Keratinocyte (primary cell): ENCODE data around the gene APOL3.

Source experiments
- EZH2 ChIP-seq: IDR thresholded peaks from one replicate; pipeline ENCODE4 v1.6.1; 2012; ENCODE audit warnings: inconsistent platforms, mild to moderate bottlenecking, low read length, moderate library complexity
- TF ChIP-seq, protein P1 (sequence below), 3 experiments: IDR thresholded peaks in 1 of 3; conservative IDR thresholded peaks in 1 of 3; optimal IDR thresholded peaks in 1 of 3; 2 replicates in 2 of 3; 3 replicates in 1 of 3; pipeline versions ENCODE3 to v1.5.1; 2011; ENCODE audit warnings: low read length in 3 of 3, mild to moderate bottlenecking in 3 of 3, moderate library complexity in 2 of 3, control low read depth in 1 of 3, inconsistent platforms in 1 of 3; ENCODE audit not compliant: insufficient read depth in 2 of 3; ENCODE audit errors: extremely low read depth in 1 of 3

DNA sequence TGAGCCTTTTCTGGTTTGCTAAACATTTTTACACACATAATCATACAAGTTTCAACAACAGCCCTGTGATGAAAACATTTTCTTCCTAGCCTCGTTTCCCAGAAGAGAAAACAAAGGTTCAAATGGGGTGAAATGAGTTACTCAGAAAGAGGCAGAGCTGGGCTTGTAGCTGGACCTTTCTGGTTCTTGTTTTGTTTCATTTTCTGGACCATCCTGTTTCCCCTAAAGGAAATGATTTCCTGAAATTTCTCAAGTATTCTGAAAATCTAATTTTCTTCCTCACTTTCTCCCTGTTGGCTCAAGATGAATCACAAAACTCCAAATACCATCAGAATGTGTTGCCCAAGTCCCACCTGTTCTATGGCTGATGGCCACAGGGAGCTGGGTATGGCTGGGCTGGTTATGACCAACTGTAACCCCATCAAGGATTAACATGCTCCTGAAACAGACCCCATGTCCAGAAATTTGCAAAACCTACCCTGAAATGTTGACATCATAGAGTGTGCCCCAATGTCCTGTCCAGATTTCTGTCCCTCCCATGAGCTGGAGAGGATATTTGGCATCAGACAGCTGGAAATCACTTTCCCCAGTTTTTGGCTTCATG lies 47.7 kb upstream of the APOL3 start:
- TF ChIP-seq, protein P1, sequence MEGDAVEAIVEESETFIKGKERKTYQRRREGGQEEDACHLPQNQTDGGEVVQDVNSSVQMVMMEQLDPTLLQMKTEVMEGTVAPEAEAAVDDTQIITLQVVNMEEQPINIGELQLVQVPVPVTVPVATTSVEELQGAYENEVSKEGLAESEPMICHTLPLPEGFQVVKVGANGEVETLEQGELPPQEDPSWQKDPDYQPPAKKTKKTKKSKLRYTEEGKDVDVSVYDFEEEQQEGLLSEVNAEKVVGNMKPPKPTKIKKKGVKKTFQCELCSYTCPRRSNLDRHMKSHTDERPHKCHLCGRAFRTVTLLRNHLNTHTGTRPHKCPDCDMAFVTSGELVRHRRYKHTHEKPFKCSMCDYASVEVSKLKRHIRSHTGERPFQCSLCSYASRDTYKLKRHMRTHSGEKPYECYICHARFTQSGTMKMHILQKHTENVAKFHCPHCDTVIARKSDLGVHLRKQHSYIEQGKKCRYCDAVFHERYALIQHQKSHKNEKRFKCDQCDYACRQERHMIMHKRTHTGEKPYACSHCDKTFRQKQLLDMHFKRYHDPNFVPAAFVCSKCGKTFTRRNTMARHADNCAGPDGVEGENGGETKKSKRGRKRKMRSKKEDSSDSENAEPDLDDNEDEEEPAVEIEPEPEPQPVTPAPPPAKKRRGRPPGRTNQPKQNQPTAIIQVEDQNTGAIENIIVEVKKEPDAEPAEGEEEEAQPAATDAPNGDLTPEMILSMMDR (optimal IDR thresholded peaks at IDR 0.05 in 1 of 3, IDR thresholded peaks at IDR 0.05 in 1 of 3, conservative IDR thresholded peaks at IDR 0.05 in 1 of 3; ENCODE audit: extremely low read depth in 1 of 3, insufficient read depth in 2 of 3, low read length in 3 of 3), result no peak
- no peak for TF ChIP-seq EZH2
